Ishikawa (cell line): ENCODE data around the gene CD19.

Source experiments
- CEBPB ChIP-seq: IDR thresholded peaks from 2 replicates; pipeline ENCODE4 v1.6.1; 2012
- CREB1 ChIP-seq: IDR thresholded peaks from 2 replicates; pipeline ENCODE4 v1.6.1; 2012; ENCODE audit warnings: low read depth
- EGR1 ChIP-seq: IDR thresholded peaks from 2 replicates; pipeline ENCODE4 v1.6.1; 2012
- EP300 ChIP-seq: IDR thresholded peaks from 2 replicates; pipeline ENCODE4 v1.6.1; 2012; ENCODE audit warnings: borderline replicate concordance
- FOXM1 ChIP-seq: IDR thresholded peaks from 2 replicates; pipeline ENCODE4 v1.6.1; 2012; ENCODE audit warnings: low read depth, borderline replicate concordance
- MAX ChIP-seq: IDR thresholded peaks from 2 replicates; pipeline ENCODE4 v1.6.1; 2012
- NFIC ChIP-seq: IDR thresholded peaks from 2 replicates; pipeline ENCODE4 v1.6.1; 2012
- RAD21 ChIP-seq: IDR thresholded peaks from 2 replicates; pipeline ENCODE4 v1.6.1; 2012; ENCODE audit warnings: low read depth
- TAF1 ChIP-seq: IDR thresholded peaks from 2 replicates; pipeline ENCODE4 v1.6.1; 2012; ENCODE audit warnings: low read depth, mild to moderate bottlenecking
- TCF12 ChIP-seq: IDR thresholded peaks from 2 replicates; pipeline ENCODE4 v1.6.1; 2012; ENCODE audit warnings: low read depth
- TEAD4 ChIP-seq: IDR thresholded peaks from 2 replicates; pipeline ENCODE4 v1.6.1; 2012
- YY1 ChIP-seq: IDR thresholded peaks from 2 replicates; pipeline ENCODE4 v1.6.1; 2012; ENCODE audit warnings: low read depth
- ZBTB7A ChIP-seq: IDR thresholded peaks from 2 replicates; pipeline ENCODE4 v1.6.1; 2012; ENCODE audit warnings: low read depth
- TF ChIP-seq, protein P1 (sequence below): IDR thresholded peaks from 2 replicates; pipeline ENCODE4 v1.6.1; 2012; ENCODE audit warnings: low read depth, mild to moderate bottlenecking
- TF ChIP-seq, protein P2 (sequence below): IDR thresholded peaks from 2 replicates; pipeline ENCODE4 v1.6.1; 2012

CD19 gene

GRCh38 chr16:28931801-28932225 lies at the start of gene CD19:
Gene CD19 (plus strand): TSS chr16:28931971. CDS start chr16:28932001, 30 bp downstream.
- TF ChIP-seq EGR1 (no peak), YY1 (no peak), NFIC (no peak), CREB1 (no peak), TCF12 (no peak), TEAD4 (no peak), ZBTB7A (no peak), CEBPB (no peak), EP300 (no peak), MAX (no peak), FOXM1 (no peak)
- TF ChIP-seq, protein P1, sequence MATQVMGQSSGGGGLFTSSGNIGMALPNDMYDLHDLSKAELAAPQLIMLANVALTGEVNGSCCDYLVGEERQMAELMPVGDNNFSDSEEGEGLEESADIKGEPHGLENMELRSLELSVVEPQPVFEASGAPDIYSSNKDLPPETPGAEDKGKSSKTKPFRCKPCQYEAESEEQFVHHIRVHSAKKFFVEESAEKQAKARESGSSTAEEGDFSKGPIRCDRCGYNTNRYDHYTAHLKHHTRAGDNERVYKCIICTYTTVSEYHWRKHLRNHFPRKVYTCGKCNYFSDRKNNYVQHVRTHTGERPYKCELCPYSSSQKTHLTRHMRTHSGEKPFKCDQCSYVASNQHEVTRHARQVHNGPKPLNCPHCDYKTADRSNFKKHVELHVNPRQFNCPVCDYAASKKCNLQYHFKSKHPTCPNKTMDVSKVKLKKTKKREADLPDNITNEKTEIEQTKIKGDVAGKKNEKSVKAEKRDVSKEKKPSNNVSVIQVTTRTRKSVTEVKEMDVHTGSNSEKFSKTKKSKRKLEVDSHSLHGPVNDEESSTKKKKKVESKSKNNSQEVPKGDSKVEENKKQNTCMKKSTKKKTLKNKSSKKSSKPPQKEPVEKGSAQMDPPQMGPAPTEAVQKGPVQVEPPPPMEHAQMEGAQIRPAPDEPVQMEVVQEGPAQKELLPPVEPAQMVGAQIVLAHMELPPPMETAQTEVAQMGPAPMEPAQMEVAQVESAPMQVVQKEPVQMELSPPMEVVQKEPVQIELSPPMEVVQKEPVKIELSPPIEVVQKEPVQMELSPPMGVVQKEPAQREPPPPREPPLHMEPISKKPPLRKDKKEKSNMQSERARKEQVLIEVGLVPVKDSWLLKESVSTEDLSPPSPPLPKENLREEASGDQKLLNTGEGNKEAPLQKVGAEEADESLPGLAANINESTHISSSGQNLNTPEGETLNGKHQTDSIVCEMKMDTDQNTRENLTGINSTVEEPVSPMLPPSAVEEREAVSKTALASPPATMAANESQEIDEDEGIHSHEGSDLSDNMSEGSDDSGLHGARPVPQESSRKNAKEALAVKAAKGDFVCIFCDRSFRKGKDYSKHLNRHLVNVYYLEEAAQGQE = no peak
- TF ChIP-seq, protein P2, sequence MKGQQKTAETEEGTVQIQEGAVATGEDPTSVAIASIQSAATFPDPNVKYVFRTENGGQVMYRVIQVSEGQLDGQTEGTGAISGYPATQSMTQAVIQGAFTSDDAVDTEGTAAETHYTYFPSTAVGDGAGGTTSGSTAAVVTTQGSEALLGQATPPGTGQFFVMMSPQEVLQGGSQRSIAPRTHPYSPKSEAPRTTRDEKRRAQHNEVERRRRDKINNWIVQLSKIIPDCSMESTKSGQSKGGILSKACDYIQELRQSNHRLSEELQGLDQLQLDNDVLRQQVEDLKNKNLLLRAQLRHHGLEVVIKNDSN = no peak

- TF ChIP-seq TCF12 (no peak), TEAD4 (no peak), EGR1 (no peak), MAX (no peak), RAD21 (no peak), EP300 (no peak)
Observed at GRCh38 chr16:28882551-28883160, 49.1 kb upstream of the CD19 start.

GRCh38 chr16:28883221-28883996 lies 48.4 kb upstream of the CD19 start:
- no peak for TF ChIP-seq CEBPB
- no peak for TF ChIP-seq RAD21
- no peak for TF ChIP-seq YY1

GRCh38 chr16:28884045-28884444 lies 47.7 kb upstream of the CD19 start:
- TF ChIP-seq NFIC (no peak), ZBTB7A (no peak), MAX (no peak), EGR1 (no peak), TAF1 (no peak)
- TF ChIP-seq, protein P1 = no peak
- TF ChIP-seq, protein P2 = no peak

GRCh38 chr16:28886945-28887344 lies 44.8 kb upstream of the CD19 start:
- TF ChIP-seq MAX (no peak), NFIC (no peak), CREB1 (no peak), TEAD4 (no peak), RAD21 (no peak), TAF1 (no peak), FOXM1 (no peak), EGR1 (no peak), ZBTB7A (no peak), TCF12 (no peak), EP300 (no peak), YY1 (no peak), CEBPB (no peak)
- TF ChIP-seq, protein P2 = no peak
- TF ChIP-seq, protein P1 = no peak
